Stomach smooth muscle (tissue), 2 donors: ENCODE data around the gene WDR37.
A peak's percentile ranks its signal among the peaks of the same experiment; 100 is the strongest.
"Not testable (repeated sequence)": the region's sequence is repeated elsewhere in the genome, so short reads cannot be mapped to it uniquely, and the experiment has no call there.

ENCODE experiments used
- H3K27ac ChIP-seq: one replicate; pipeline ENCODE4 v1.7.0; 2013; ENCODE audit warnings: mild to moderate bottlenecking, low read length, inconsistent platforms
- H3K27me3 ChIP-seq, 2 donors: one replicate each; pipeline ENCODE4 v1.7.0; 2013; ENCODE audit warnings: low read length in 2 of 2; ENCODE audit not compliant: insufficient read depth in 2 of 2, control insufficient read depth in 1 of 2
- H3K36me3 ChIP-seq, 2 donors: one replicate each; pipeline ENCODE4 v1.7.0; 2013; ENCODE audit warnings: low read length in 2 of 2; ENCODE audit not compliant: control insufficient read depth in 2 of 2, insufficient read depth in 2 of 2
- H3K4me1 ChIP-seq: one replicate; pipeline ENCODE4 v1.7.0; 2013; ENCODE audit warnings: low read length; ENCODE audit not compliant: control insufficient read depth, insufficient read depth
- H3K4me3 ChIP-seq, 2 donors: one replicate each; pipeline ENCODE4 v1.7.0; 2013; ENCODE audit warnings: low read length in 2 of 2
- H3K9ac ChIP-seq, 2 donors: one replicate each; pipeline ENCODE4 v1.7.0; 2013; ENCODE audit warnings: low read length in 2 of 2, mild to moderate bottlenecking in 1 of 2
- H3K9me3 ChIP-seq, 2 donors: one replicate each; pipeline ENCODE4 v1.7.0; 2013; ENCODE audit warnings: low read length in 2 of 2; ENCODE audit not compliant: control insufficient read depth in 2 of 2
- donor health status: healthy.
- donor health status: Pancreatic carcinoma.

The WDR37 gene

GRCh38 chr10:1056326-1057105 is at the start of gene WDR37:
Gene WDR37, plus strand, starts transcription at chr10:1056385. Its CDS starts 15,771 bp downstream, at chr10:1072156.
- Histone ChIP-seq H3K36me3 (peaks cover 0 to 11% of the 10 kb centered on the region in 2 donors), H3K9me3 (no peaks in the 10 kb centered on the region), H3K4me1 (peaks cover 23% of the 10 kb centered on the region)

GRCh38 chr10:1006573-1006972 is 49.6 kb upstream of the WDR37 start:
- Histone ChIP-seq H3K36me3 (peaks cover 74 to 75% of the 10 kb centered on the region in 2 donors), H3K4me1 (no peaks in the 10 kb centered on the region), H3K9me3 (peaks cover 0 to 3% of the 10 kb centered on the region in 2 donors)

More at GRCh38 chr10:1056326-1057105, at the start of gene WDR37:
- Histone ChIP-seq H3K9ac (peak within 1 kb of the TSS; percentile 89 to 94), H3K27me3 (no peaks in the 10 kb centered on the region), H3K27ac (peak within 1 kb of the TSS; percentile 85), H3K4me3 (peak within 1 kb of the TSS; percentile 95)

GRCh38 chr10:1007583-1007982 is 48.6 kb upstream of the WDR37 start:
- peaks cover 79 to 81% of the 10 kb centered on the region in 2 donors for H3K36me3 ChIP-seq
- H3K4me3 ChIP-seq: no peak overlapping the region
- H3K9me3 ChIP-seq: no peaks in the 10 kb centered on the region
- no peaks in the 10 kb centered on the region for H3K27me3 ChIP-seq
- no peak overlapping the region for H3K9ac ChIP-seq
- H3K4me1 ChIP-seq: no peaks in the 10 kb centered on the region
- no peak overlapping the region for H3K27ac ChIP-seq

More at GRCh38 chr10:1006573-1006972, 49.6 kb upstream of the WDR37 start:
- Histone ChIP-seq H3K27ac (no peak overlapping the region), H3K27me3 (no peaks in the 10 kb centered on the region), H3K4me3 (no peak overlapping the region), H3K9ac (no peak overlapping the region)

GRCh38 chr10:1009071-1009494 is 47.1 kb upstream of the WDR37 start:
- Histone ChIP-seq H3K27ac (no peak overlapping the region), H3K4me3 (no peak overlapping the region), H3K9me3 (no peaks in the 10 kb centered on the region), H3K9ac (no peak overlapping the region), H3K27me3 (no peaks in the 10 kb centered on the region), H3K4me1 (no peaks in the 10 kb centered on the region), H3K36me3 (peaks cover 73 to 74% of the 10 kb centered on the region in 2 donors)

GRCh38 chr10:1009947-1010346 is 46.2 kb upstream of the WDR37 start:
- not testable (repeated sequence) for H3K4me3 ChIP-seq, H3K9ac ChIP-seq, H3K4me1 ChIP-seq, H3K27me3 ChIP-seq, H3K27ac ChIP-seq, H3K9me3 ChIP-seq
- peaks cover 66 to 72% of the 10 kb centered on the region in 2 donors for H3K36me3 ChIP-seq

- H3K9ac ChIP-seq: no peak overlapping the region
- H3K27ac ChIP-seq: no peak overlapping the region
- peaks cover 62 to 72% of the 10 kb centered on the region in 2 donors for H3K36me3 ChIP-seq
- H3K4me1 ChIP-seq: no peaks in the 10 kb centered on the region
- H3K9me3 ChIP-seq: no peaks in the 10 kb centered on the region
- no peak overlapping the region for H3K4me3 ChIP-seq
- H3K27me3 ChIP-seq: no peaks in the 10 kb centered on the region
Measured at GRCh38 chr10:1010703-1011102, 45.5 kb upstream of the WDR37 start.

- H3K36me3 ChIP-seq: peaks cover 62 to 72% of the 10 kb centered on the region in 2 donors
Measured at GRCh38 chr10:1011696-1012095, 44.5 kb upstream of the WDR37 start.

GRCh38 chr10:1015688-1016087 is 40.5 kb upstream of the WDR37 start:
- Histone ChIP-seq H3K36me3 (peaks cover 44 to 62% of the 10 kb centered on the region in 2 donors), H3K27me3 (no peaks in the 10 kb centered on the region)

More at GRCh38 chr10:1011696-1012095, 44.5 kb upstream of the WDR37 start:
- no peaks in the 10 kb centered on the region for H3K4me1 ChIP-seq
- H3K9ac ChIP-seq: no peak overlapping the region
- H3K4me3 ChIP-seq: no peak overlapping the region
- no peaks in the 10 kb centered on the region for H3K9me3 ChIP-seq
- no peak overlapping the region for H3K27ac ChIP-seq
- H3K27me3 ChIP-seq: no peaks in the 10 kb centered on the region

GRCh38 chr10:1019362-1019761 is 36.8 kb upstream of the WDR37 start:
- H3K4me1 ChIP-seq: no peaks in the 10 kb centered on the region
- no peak overlapping the region for H3K4me3 ChIP-seq
- peaks cover 20 to 35% of the 10 kb centered on the region in 2 donors for H3K36me3 ChIP-seq
- H3K9me3 ChIP-seq: no peaks in the 10 kb centered on the region
- H3K27ac ChIP-seq: no peak overlapping the region
- H3K27me3 ChIP-seq: no peaks in the 10 kb centered on the region
- H3K9ac ChIP-seq: no peak overlapping the region

More at GRCh38 chr10:1015688-1016087, 40.5 kb upstream of the WDR37 start:
- no peak overlapping the region for H3K9ac ChIP-seq
- H3K4me3 ChIP-seq: no peak overlapping the region
- no peak overlapping the region for H3K27ac ChIP-seq
- H3K9me3 ChIP-seq: no peaks in the 10 kb centered on the region
- no peaks in the 10 kb centered on the region for H3K4me1 ChIP-seq

- H3K27me3 ChIP-seq: no peaks in the 10 kb centered on the region
- H3K9me3 ChIP-seq: no peaks in the 10 kb centered on the region
- no peak overlapping the region for H3K9ac ChIP-seq
- no peak overlapping the region for H3K4me3 ChIP-seq
- peaks cover 20 to 30% of the 10 kb centered on the region in 2 donors for H3K36me3 ChIP-seq
- H3K27ac ChIP-seq: no peak overlapping the region
- H3K4me1 ChIP-seq: no peaks in the 10 kb centered on the region
Measured at GRCh38 chr10:1020460-1020859, 35.7 kb upstream of the WDR37 start.

- Histone ChIP-seq H3K27ac (no peak overlapping the region), H3K4me1 (no peaks in the 10 kb centered on the region), H3K9me3 (no peaks in the 10 kb centered on the region), H3K4me3 (no peak overlapping the region), H3K36me3 (peaks cover 16 to 26% of the 10 kb centered on the region in 2 donors), H3K9ac (no peak overlapping the region), H3K27me3 (no peaks in the 10 kb centered on the region)
Measured at GRCh38 chr10:1020958-1021357, 35.2 kb upstream of the WDR37 start.
